Measurements from ENCODE around the gene GLS2.
"Not testable (repeated sequence)": the region's sequence is repeated elsewhere in the genome, so short reads cannot be mapped to it uniquely, and the experiment has no call there.

Gene GLS2

GRCh38 chr12:56493409-56494105, 5.6 kb upstream of the GLS2 start:
- not testable (repeated sequence) for DNase-seq (ENCODE audit: low spot score)

GRCh38 chr12:56490360-56490759, 2.4 kb upstream of the GLS2 start:
- no peak for DNase-seq (ENCODE audit: low spot score)

- peak; percentile 78 for DNase-seq (ENCODE audit: low spot score)
Observed at GRCh38 chr12:56487448-56488040, 417 bp downstream of the GLS2 start.

- DNase-seq (ENCODE audit: low spot score) = no peak
Observed at GRCh38 chr12:56486694-56487093, 1.3 kb downstream of the GLS2 start.

- no peak for DNase-seq (ENCODE audit: low spot score)
Observed at GRCh38 chr12:56484566-56484965, 3.4 kb downstream of the GLS2 start.

- DNase-seq (ENCODE audit: low spot score) = no peak
Observed at GRCh38 chr12:56479625-56480024, 8.3 kb downstream of the GLS2 start.

- no peak for DNase-seq (ENCODE audit: low spot score)
Observed at GRCh38 chr12:56477521-56478225, 10.3 kb downstream of the GLS2 start.

GRCh38 chr12:56476972-56477432, 11.0 kb downstream of the GLS2 start:
- no peak for DNase-seq (ENCODE audit: low spot score)

GRCh38 chr12:56476143-56476542, 11.8 kb downstream of the GLS2 start:
- no peak for DNase-seq (ENCODE audit: low spot score)

GRCh38 chr12:56474389-56474788, 13.6 kb downstream of the GLS2 start:
- no peak for DNase-seq (ENCODE audit: low spot score)

- no peak for DNase-seq (ENCODE audit: low spot score)
Observed at GRCh38 chr12:56469007-56469930, 18.7 kb downstream of the GLS2 start.

GRCh38 chr12:56468216-56469006, 19.6 kb downstream of the GLS2 start, which contains the start of gene SPRYD4:
Gene SPRYD4, plus strand, starts transcription at chr12:56468578. Its CDS starts 14 bp downstream, at chr12:56468592.
- DNase-seq (ENCODE audit: low spot score) = peak; percentile 97

- peak; percentile 73 for DNase-seq (ENCODE audit: low spot score)
Observed at GRCh38 chr12:56462565-56462964, 25.4 kb downstream of the GLS2 start.

GRCh38 chr12:56461235-56462159, 26.5 kb downstream of the GLS2 start:
- no peak for DNase-seq (ENCODE audit: low spot score)

- DNase-seq (ENCODE audit: low spot score) = no peak
Observed at GRCh38 chr12:56457817-56458216, 30.1 kb downstream of the GLS2 start.

- DNase-seq (ENCODE audit: low spot score) = no peak
Observed at GRCh38 chr12:56454557-56454956, 33.4 kb downstream of the GLS2 start, which contains the start of gene MIP. Gene MIP, minus strand, starts transcription at chr12:56454657. Its CDS starts 44 bp downstream, at chr12:56454613.

- no peak for DNase-seq (ENCODE audit: low spot score)
Observed at GRCh38 chr12:56451147-56451546, 36.8 kb downstream of the GLS2 start.

- DNase-seq (ENCODE audit: low spot score) = no peak
Observed at GRCh38 chr12:56450241-56450640, 37.7 kb downstream of the GLS2 start.

GRCh38 chr12:56449622-56449984, 38.4 kb downstream of the GLS2 start:
- DNase-seq (ENCODE audit: low spot score) = no peak

Data from ecto neural progenitor cell (in vitro differentiated cells).